UCSD-AML1 (cell line): ENCODE data around the gene EFHC2.
"Not testable (repeated sequence)": the region's sequence is repeated elsewhere in the genome, so short reads cannot be mapped to it uniquely, and the experiment has no call there.

Experiments used
- DNase-seq: peaks from one replicate; lab custom pipeline; 2025; ENCODE audit not compliant: unreplicated experiment; lab: John Stamatoyannopoulos, UW

The EFHC2 gene

DNA sequence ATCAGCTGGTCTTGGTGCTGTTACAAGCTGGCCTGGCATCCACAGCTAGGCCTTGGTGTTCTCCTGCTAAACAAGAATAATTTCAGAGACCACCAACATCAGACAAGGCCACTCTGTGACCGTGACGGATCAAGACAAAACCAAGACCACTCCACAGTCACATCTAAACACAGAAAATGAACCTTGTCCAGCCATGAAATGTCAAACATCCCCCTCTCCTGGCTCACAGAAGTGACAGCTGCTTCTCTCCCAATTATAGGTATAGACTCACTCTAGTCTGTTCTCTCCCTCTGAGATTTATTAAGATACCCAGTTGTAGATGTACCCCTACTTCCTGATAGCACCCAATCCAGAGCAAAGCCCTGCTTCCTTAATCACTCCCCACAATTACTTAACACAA is 40.4 kb downstream of the EFHC2 start:
- no peak for DNase-seq

DNA sequence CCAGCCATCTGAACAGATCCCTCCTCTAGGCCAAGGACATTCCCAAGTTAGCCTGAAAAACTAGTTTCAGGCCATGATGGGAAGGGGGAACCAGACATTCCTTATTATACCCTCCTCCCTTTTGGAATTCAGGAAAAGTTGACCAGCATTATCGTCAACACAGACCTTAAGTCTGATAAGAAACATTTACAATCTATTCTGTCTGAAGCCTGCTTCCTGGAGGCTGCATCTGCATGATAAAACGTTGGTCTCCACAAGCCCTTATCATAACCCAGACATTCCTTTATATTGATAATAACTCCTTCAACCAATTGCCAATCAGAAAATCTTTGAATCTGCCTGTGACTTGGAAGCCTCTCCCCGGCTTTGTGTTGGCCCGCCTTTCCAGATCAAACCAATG is 44.3 kb downstream of the EFHC2 start:
- no peak for DNase-seq

DNA sequence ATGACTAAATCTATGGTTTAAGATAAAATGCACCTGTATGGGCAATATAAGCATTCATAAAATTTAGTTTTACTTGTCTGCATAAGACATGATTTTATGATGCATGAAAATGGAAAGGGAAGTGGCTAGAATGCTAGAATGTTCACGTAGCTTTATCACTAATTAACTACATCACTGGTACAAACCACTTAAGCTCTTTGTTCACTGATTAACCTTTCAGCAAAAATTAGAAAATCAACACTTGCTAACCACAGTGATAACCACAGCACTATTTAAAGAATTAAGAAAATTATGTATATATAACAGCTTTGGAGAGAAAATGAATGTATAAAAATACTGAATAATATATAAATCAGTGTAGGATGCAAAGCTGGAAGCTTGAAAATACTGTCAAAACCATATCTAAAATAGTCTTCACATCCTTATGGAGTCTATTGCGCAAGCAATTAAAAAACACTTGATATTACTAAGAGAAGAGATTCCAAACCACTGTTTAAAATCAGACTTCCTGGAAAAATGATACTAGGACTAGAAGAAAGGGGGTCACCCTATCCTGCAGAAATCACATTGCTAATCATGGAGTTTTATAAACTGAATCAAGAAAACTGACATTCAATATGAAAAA is 51.9 kb downstream of the EFHC2 start:
- DNase-seq, result no peak

DNA sequence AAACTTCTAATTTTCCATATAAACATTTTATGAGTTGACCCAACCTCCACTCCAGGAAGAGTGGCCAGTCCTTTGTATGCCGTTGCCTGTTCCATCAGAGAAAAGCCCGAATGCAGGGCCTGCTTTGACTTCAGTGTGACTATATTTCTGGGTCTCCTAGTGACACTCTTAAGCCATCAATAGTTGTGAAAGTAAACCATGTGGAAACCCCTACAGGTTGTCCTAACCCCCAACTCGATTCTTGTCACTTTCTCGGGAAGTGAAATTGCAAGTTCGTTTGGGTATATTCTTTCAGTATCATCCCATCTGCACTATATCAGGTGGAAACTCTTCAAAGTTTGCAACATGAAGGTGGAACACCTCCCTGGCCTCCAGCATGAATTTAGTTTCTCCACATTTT is 52.8 kb downstream of the EFHC2 start:
- DNase-seq, result no peak

DNA sequence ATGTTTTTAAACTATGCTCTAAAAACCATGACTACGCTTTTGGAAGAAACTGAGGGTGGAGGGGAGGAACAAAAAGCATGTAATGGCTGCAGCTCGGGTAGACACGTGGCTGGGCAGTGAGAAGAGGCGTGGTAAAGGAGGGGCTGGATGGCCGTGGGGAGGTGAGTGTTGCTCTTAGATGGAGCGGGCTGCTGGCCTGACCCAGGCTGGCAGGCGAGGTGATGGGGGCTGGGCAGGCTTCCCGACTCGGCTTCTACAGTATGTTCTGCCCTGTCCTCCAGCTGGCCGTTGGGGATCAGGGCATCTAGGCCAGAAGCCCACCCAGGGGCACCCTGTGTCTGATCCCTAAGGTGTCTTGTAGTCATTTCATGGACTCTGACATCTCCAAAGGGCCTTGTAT is 60.7 kb downstream of the EFHC2 start:
- DNase-seq, result no peak

DNA sequence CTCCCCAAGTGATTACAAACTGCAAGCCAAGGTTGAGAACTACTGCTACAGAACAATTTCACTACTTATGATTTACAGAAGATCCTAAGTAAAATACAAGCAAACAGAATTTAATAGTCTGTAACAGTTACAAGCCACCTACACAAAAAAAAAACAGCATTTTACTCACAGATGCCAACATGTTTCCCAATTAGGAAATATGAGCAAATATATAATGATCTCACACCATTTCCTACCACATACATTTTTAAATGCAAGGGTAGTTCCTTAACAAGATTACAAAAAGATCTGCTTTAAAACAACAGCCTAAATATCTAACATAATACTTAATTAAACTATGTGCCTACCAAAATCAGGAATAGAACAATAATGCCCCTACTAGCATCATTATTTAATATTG is 63.4 kb downstream of the EFHC2 start:
- no peak for DNase-seq

DNA sequence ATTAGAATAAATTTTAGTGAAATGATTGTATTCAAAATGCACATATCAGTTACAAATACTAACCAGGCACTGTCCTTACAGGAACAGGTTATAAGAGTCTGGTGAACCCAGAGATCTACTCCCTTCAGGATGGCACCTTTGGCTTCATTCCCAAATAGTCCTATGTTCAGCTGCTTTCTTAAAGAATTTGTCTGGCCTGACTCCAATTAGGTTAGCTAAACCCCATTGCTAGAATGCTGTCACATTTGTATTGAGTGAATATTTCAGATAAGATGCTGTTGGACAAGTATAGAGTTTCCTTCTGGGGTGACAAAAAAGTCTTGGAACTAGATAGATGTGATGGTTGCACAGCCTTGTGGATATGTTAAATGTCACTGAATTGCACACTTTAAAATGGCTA is 69.4 kb downstream of the EFHC2 start:
- no peak for DNase-seq

DNA sequence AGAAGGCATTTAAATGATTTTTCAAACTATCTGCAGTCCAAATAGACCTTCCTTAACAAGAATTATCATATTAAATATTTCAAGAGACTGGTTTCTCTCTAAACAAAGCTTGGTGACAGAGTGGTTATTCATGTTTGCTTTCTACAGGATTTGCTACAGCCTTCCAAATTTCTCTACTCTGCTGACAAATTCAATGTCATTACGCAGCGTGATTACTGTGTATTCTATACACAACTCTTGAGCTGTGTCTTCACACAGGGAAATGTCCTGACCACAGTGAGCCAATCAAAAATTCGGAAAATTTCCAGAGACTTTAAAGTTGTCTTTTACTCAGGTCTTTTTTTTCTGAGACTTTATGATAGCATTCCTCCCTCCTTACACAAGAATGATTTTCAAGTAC is 75.6 kb downstream of the EFHC2 start:
- no peak for DNase-seq

DNA sequence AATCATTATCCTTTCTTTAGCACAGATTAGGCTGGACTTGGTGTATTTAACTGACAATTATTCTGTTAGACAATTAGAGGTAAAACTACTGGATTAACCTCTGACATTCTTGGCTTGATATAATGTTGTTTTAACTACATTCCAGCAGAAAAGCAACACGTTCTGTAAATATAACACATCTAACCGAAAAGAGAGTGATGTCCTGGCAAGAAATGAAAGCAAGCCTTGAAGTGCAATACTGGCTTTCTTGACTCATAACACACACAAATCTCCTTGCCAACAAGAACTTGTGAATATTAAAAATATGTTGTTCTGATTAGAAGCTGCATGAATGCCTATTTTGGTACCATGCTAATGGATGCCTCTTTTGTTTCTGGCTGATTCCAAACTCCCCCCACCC is 76.4 kb downstream of the EFHC2 start:
- DNase-seq, result no peak

DNA sequence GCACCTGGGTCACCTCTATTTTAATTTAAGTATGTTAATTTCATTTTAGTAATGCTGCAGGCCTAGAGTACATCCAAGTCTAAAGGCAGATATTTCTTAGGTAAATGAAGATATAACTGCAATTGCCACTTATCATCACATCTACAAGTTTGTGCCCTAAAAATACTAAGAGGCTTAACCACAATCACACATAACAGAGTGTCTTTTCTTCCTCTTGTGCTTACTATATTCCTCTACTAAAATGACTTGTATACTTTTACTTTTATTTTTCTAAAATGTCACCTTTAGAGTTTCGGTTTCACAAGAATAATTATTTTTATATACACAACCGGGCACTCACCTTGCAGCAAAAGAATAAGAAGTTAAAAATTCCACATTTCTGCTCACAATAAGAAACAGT is 77.9 kb downstream of the EFHC2 start:
- DNase-seq, result no peak

DNA sequence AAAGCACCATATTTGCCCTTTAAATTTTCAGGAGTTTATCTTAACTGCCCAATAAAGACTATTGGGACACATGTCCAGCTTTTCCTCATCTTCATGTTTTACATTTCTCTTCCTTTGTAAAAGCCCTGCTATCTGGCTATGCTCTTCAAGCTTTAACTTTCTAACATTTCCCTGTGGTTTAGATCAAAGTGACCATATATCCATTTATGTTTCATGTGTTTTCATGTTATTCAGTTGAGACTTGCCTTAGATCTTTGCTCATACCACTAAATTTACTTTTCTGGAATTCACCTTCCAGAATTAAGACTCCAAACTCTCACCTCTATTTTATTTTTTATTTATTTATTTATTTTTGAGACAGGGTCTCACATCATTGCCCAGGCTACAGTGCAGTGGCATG is 78.5 kb downstream of the EFHC2 start:
- no peak for DNase-seq

DNA sequence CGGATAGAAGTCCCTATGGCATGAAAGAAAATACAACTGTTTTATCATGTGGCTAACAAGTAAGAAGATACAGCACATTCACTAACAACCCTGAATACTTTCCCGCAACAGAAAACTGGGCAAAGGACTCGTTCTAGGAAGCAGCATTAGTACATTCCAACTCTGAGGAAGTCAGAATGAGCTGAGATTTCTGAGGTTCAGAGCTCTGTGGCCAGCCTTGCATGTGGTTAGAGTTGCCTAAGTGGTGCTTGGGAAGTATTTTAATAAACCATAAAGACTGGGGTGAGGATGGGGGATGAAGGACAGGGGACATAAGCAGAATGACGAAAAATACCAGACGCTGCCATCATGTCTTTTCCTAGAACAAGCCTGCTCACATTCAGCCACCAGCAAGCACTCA is 82.2 kb downstream of the EFHC2 start:
- DNase-seq, result no peak

DNA sequence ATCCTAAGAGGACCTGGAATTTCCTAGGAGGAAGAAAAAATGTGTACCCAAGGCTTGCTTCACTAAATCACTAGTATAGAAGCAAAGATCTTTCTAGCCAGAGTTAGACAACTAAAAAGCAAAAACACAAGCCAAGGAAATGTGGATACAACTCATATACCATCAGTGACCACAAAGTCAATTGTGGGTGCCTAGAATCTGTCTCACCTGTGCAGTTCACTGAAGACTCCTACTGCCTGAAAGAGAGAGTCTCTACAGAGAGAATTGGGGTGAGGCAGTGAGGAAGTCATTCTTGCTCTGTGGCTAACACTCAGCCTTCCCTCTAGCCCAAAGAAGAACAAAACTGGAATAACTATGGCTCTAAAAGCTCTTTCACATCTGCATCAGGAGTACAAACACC is 82.9 kb downstream of the EFHC2 start:
- no peak for DNase-seq

DNA sequence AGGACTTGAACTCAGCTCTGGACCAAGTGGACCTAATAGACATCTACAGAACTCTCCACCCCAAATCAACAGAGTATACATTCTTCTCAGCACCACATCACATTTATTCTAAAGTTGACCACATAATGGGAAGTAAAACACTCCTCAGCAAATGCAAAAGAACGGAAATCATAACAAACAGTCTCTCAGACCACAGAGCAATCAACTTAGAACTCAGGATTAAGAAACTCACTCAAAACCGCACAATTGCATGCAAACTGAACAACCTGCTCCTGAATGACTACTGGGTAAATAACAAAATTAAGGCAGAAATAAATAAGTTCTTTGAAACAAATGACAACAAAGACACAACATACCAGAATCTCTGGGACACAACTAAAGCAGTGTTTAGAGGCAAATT is 87.7 kb downstream of the EFHC2 start:
- not testable (repeated sequence) for DNase-seq

DNA sequence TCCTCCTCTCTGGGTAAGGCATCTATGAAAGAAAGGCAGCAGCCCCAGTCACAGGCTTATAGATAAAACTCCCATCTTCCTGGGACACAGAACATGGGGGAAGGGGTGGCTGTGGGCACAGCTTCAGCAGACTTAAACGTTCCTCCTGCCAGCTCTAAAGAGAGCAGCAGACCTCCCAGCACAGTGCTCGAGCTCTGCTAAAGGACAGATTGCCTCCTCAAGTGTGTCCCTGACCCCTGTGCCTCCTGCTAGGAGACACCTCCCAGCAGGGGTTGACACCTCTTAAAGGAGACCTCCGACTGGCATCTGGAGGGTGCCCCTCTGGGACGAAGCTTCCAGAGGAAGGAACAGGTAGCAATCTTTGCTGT is 89.9 kb downstream of the EFHC2 start:
- DNase-seq, result no peak

DNA sequence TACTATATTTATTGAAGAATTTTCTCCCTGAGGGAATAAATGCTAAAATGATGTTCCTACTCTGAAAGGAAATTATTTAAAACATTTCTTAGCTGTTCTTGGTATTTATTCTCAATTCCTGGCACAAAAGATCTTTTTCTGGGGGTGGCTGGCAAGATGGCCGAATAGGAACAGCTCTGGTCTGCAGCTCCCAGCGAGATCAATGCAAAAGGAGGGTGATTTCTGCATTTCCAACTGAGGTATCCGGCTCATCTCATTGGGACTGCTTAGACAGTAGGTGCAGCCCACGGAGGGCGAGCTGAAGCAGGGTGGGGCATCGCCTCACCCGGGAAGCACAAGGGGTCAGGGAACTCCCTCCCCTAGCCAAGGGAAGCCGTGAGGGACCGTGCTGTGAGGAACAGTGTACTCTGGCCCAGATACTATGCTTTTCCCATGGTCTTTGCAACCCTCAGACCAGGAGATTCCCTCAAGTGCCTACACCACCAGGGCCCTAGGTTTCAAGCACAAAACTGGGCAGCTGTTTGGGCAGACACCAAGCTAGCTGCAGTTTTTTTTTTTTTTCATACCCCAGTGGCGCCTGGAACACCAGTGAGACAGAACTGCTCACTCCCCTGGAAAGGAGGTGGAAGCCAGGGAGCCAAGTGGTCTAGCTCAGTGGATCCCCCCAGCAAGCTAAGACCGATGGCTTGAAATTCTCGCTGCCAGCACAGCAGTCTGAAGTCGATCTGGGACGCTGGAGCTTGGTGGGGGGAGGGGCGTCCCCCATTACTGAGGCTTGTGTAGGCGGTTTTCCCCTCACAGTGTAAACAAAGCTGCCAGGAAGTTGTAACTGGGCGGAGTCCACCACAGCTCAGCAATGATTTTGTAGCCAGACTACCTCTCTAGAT is 90.5 kb downstream of the EFHC2 start:
- peak; percentile 63 for DNase-seq

DNA sequence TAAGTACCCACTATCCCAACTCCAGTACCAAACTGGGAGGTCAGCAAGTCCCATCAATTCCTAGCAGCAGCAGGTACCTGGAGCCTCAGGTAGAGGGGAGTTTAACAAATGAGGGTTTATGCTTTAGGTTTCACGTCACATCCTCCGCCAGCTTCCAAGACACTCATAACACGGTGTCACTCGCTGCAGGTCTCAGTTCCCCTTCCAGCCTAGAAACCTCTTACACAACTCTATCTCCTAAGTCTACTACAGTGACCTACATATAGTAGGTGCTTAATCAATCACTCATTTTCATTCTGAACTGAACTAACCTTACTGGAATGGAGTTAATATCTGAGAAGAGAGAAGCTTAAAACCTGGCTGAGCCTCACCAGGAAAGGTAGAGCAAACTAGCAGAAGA is 96.0 kb downstream of the EFHC2 start:
- no peak for DNase-seq

DNA sequence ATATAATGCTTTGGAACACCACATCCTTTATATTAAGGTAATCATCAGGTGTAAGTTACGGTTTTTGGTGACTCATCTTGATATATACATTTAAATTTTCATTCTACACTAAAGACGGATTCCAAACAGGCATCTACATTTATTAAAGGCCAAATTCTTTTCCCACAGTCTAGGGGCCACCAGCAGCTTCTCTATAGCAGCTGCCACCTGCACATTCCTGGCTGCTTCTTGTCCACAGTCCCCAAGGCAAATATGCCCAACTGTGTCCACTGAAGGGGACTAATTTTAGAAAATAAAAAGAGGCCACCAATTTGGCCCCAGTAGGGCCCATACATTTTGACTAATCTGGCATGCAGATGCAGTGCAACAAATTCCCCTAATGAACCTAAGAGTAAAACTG is 96.6 kb downstream of the EFHC2 start:
- DNase-seq, result no peak

DNA sequence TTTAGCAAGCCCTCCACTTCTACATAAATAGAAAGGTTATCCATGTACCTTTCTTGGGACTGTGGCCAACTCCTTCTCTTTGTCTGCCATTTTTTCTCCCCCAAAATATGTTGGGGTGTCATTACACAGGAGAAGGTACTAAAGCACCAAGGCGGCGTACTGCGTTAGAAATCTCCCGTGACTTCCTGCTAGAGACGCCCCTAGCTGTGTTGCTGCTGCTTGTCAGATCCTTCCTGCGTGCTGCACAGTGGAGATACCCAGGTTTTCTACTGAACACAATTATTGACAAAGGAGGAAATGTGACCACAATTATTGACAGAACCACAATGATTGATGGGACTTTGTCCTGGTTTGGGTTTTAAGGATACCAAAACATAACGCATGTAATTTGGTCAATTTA is 97.7 kb downstream of the EFHC2 start:
- no peak for DNase-seq

DNA sequence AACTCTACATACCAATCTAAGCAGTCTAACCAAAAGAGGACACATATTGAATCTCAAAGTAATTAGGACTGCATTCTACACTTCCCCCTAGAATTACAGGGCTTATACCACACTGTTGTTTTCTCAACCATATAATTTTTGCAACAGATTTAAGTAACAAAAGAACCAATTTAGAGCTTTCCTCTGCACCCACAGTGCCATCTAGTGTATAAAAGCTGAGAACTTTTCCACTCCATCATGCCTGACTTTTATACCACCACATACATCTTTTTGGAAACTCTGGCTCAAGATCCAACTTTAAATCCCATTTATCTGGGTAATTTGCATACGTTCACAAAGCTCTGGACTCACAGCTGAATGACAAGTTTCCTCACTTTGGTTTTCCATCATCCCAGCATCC is 99.5 kb downstream of the EFHC2 start:
- DNase-seq, result no peak

DNA sequence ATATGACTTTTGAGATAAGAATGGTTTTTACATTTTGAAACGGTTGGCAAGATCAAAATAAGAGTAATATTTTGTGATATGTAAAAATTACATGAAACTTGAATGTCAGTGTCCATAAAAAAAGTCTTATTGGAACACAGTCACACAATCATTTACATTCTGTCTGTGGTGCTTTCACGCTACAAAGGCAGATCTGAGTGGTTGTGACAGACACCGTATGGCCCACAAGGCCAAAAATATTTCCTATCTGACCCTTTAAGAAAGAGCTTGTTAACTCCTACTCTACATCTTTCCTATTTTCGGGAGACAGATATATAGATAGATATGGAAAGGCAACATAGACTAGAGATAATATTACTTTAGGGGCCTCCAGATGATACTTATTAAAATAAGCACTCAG is 101.9 kb downstream of the EFHC2 start:
- no peak for DNase-seq

DNA sequence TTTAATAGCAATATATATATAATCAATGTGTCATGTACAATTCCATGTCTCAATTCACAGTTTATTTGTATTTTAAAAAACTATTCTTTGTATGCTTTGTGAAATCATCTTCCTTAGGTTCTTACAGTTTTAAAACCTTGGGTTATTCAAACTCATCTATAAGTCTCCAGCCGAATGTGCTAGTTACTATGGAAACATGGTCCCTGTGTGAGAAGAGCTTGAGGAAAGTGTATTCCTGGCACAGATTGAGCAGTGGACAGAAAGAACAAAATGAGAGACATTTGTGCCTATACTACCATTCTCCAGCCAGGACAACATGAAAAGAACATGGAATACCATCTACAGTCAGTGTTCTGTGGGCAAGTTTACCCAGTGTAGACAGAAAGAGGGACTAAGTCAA is 103.4 kb downstream of the EFHC2 start:
- DNase-seq, result no peak

DNA sequence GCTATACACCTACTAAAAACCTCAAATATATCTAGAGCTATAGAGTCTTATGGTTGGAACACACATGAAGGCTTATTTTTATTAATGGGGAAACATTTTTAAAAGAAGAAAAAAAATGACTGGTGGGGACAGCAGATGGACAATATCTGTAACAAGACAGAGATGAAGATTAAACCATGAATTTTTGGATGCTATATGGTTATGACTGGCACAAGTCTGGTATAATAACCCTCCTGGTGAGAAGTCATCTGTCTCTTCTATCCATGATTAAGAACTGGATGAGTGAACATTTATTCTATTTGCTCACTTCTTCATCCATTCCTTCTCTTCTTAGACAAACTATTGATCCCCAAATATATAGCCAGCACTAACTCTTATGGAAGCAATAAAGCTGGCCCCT is 104.4 kb downstream of the EFHC2 start:
- DNase-seq, result no peak
